HepG2 (cell line): ENCODE data around the gene BCKDHA. TPM values are rescaled to one million over a fixed set of nuclear protein-coding genes. Genes with fewer than 3 reads are reported as not detected.

ENCODE experiments used
- ATAC-seq: fragments of 200-7000 bp; cut with Tn5 transposase; 3 replicates; pipeline ENCODE4 v1.9.1; 2020; ENCODE audit warnings: mild to moderate bottlenecking, moderate library complexity
- BruUV-seq: library from RNA; stranded (reverse); fragments of 400-500 nt; replicated peaks from 2 replicates; lab custom pipeline; 2021; lab: Mats Ljungman, UMichigan
- CTCF ChIA-PET: fragments of 300-600 bp; formaldehyde crosslinking; extraction: SDS; loops from one replicate; lab custom pipeline; 2021; ENCODE audit warnings: low total read pairs, inconsistent platforms, low intra/inter-chr PET ratio; lab: Yijun Ruan, JAX
- POLR2A ChIA-PET: fragments of 350-600 bp; sonication (Branson Sonifier 250); formaldehyde crosslinking; loops from one replicate; lab custom pipeline; 2020; ENCODE audit warnings: antibody characterized with exemption, inconsistent platforms; lab: Yijun Ruan, JAX
- DNase-seq: peaks from one replicate; pipeline ENCODE4 v3.0.0-alpha.2; 2015; ENCODE audit warnings: low spot score
- FAIRE-seq: peaks from 3 replicates; lab custom pipeline; 2011; peaks lifted over from hg19 to GRCh38; lab: Jason Lieb, UNC
- H2AFZ ChIP-seq: one replicate; pipeline ENCODE4 v1.6.1; 2011; ENCODE audit warnings: low read length, inconsistent platforms
- H3K27ac ChIP-seq: fragments of 300-600 bp; 3 replicates; pipeline ENCODE4 v1.8.0; 2011; ENCODE audit warnings: mixed run types, mild to moderate bottlenecking, mixed read lengths, low read length, inconsistent platforms; ENCODE audit not compliant: insufficient read depth; ENCODE audit errors: extremely low read length
- H3K27me3 ChIP-seq, 2 experiments: fragments of 200-600 bp in 1 of 2; 2 replicates in 1 of 2; 3 replicates in 1 of 2; pipeline versions ENCODE4 v1.6.0 to v1.8.0; 2011; ENCODE audit warnings: low read length in 2 of 2, mild to moderate bottlenecking in 2 of 2, moderate library complexity in 2 of 2, inconsistent platforms in 1 of 2; ENCODE audit not compliant: insufficient read depth in 2 of 2, control insufficient read depth in 1 of 2
- H3K36me3 ChIP-seq, 2 experiments: fragments of 200-600 bp in 1 of 2; replicated peaks in 1 of 2; 2 replicates in 1 of 2; 3 replicates in 1 of 2; pipeline versions ENCODE4 v1.5.1 to v1.8.0; 2011; ENCODE audit warnings: low read length in 2 of 2, inconsistent platforms in 1 of 2; ENCODE audit not compliant: insufficient read depth in 2 of 2, control insufficient read depth in 1 of 2
- H3K4me1 ChIP-seq: 2 replicates; pipeline ENCODE4 v1.5.1; 2012; ENCODE audit warnings: low read length, inconsistent platforms; ENCODE audit not compliant: insufficient read depth
- H3K4me2 ChIP-seq: 2 replicates; pipeline ENCODE4 v1.6.0; 2011; ENCODE audit warnings: low read depth, low read length, inconsistent platforms
- H3K4me3 ChIP-seq, 3 experiments: fragments of 200-600 bp in 1 of 3; sonication (generic), shearing (Covaris generic) in 1 of 3; replicated peaks in 1 of 3; 2 replicates each; pipeline ENCODE4 v1.5.1; 2011 to 2016; ENCODE audit warnings: low read length in 3 of 3, inconsistent platforms in 2 of 3, low read depth in 2 of 3, mild to moderate bottlenecking in 2 of 3, control low read depth in 1 of 3, mixed read lengths in 1 of 3; ENCODE audit not compliant: insufficient read depth in 1 of 3
- H3K79me2 ChIP-seq: one replicate; pipeline ENCODE4 v1.6.1; 2011; ENCODE audit warnings: low read length, inconsistent platforms; ENCODE audit not compliant: insufficient read depth
- H3K9ac ChIP-seq: 2 replicates; pipeline ENCODE4 v1.6.0; 2011; ENCODE audit warnings: mild to moderate bottlenecking, low read depth, low read length, inconsistent platforms; ENCODE audit not compliant: insufficient read depth
- H3K9me3 ChIP-seq: 2 replicates; pipeline ENCODE4 v1.5.1; 2012; ENCODE audit warnings: mild to moderate bottlenecking, low read length
- H4K20me1 ChIP-seq: 2 replicates; pipeline ENCODE4 v1.6.0; 2011; ENCODE audit warnings: inconsistent platforms, mild to moderate bottlenecking, low read length, moderate library complexity; ENCODE audit not compliant: insufficient read depth
- ATAD3A ChIP-seq: sonication (generic); formaldehyde crosslinking; IDR thresholded peaks from 2 replicates; pipeline ENCODE4 v1.4.0; 2020; ENCODE audit warnings: missing genetic modification reagents
- FOXP1 ChIP-seq, 2 experiments: fragments of 450-650 bp in 1 of 2; IDR thresholded peaks; 2 replicates each; pipeline ENCODE4 v1.6.1; 2017 to 2018; ENCODE audit warnings: antibody characterized with exemption in 1 of 2
- JARID2 ChIP-seq: sonication (generic); formaldehyde crosslinking; IDR thresholded peaks from 2 replicates; pipeline ENCODE4 v1.8.1; 2023; ENCODE audit warnings: missing genetic modification reagents, inconsistent platforms; ENCODE audit not compliant: insufficient replicate concordance
- PCBP1 ChIP-seq: fragments of 200-400 bp; formaldehyde crosslinking; IDR thresholded peaks from 2 replicates; pipeline ENCODE4 v1.6.1; 2017; ENCODE audit warnings: mild to moderate bottlenecking, low read depth, low read length, borderline replicate concordance
- SATB2 ChIP-seq: sonication (generic); formaldehyde crosslinking; IDR thresholded peaks from 2 replicates; pipeline ENCODE4 v1.5.0; 2020; ENCODE audit warnings: missing genetic modification reagents
- SP4 ChIP-seq: sonication (generic); formaldehyde crosslinking; IDR thresholded peaks from 2 replicates; pipeline ENCODE4 v1.8.1; 2023; ENCODE audit warnings: mild to moderate bottlenecking, missing genetic modification reagents
- SUZ12 ChIP-seq: fragments of 150-350 bp; IDR thresholded peaks from 2 replicates; pipeline ENCODE4 v1.6.1; 2014; ENCODE audit warnings: low read depth, low read length
- THAP11 ChIP-seq: IDR thresholded peaks from 2 replicates; pipeline ENCODE4 v1.6.1; 2016; ENCODE audit warnings: missing biosample characterization, missing genetic modification reagents
- ZBTB8A ChIP-seq: sonication (generic); formaldehyde crosslinking; IDR thresholded peaks from 2 replicates; pipeline ENCODE4 v1.4.0; 2020; ENCODE audit warnings: mild to moderate bottlenecking, low read depth, missing genetic modification reagents, borderline replicate concordance
- ZFP36L1 ChIP-seq: sonication (generic); formaldehyde crosslinking; IDR thresholded peaks from 2 replicates; pipeline ENCODE4 v1.8.0; 2022; ENCODE audit warnings: mild to moderate bottlenecking, missing genetic modification reagents, moderate library complexity
- ZNF160 ChIP-seq: sonication (generic); formaldehyde crosslinking; IDR thresholded peaks from 2 replicates; pipeline ENCODE4 v1.8.0; 2022; ENCODE audit warnings: mild to moderate bottlenecking, inconsistent platforms, missing genetic modification reagents
- ZZZ3 ChIP-seq: sonication (generic); formaldehyde crosslinking; IDR thresholded peaks from 2 replicates; pipeline ENCODE4 v1.4.0; 2020; ENCODE audit warnings: missing genetic modification reagents, mild to moderate bottlenecking, borderline replicate concordance
- WGBS: methylation state at CpG from one replicate; pipeline ENCODE4 v1.1.6; 2017; ENCODE audit warnings: low lambda C conversion rate; 5-methylcytosine and 5-hydroxymethylcytosine counted together
- in situ Hi-C: cut with HindIII; loops from 2 replicates; pipeline ENCODE4 v1.10.0; 2017; ENCODE audit warnings: low pct_unique_long_range_greater_than_20kb; ENCODE audit not compliant: extremely low pct_ligation_motif_present
- intact Hi-C: fragments of 100-400 bp; cut with micrococcal nuclease; formaldehyde crosslinking; loops from one replicate; pipeline ENCODE4 v1.10.0; 2022; ENCODE audit not compliant: unreplicated experiment
- polyA plus RNA-seq, 8 experiments: library from polyadenylated mRNA; depleted of rRNA in 3 of 8; stranded (reverse) in 7 of 8; unstranded in 1 of 8; fragments of >200 nt; fragmentation: Illumina TruSeq in 4 of 8; extraction: Trizol in 4 of 8; gene quantifications; 2 replicates each; pipeline versions ENCODE4 v1.2.1 to v1.2.3, GENCODE V29; 2011 to 2016; ENCODE audit warnings: low read depth in 4 of 8, missing spikeins in 1 of 8, mixed read lengths in 1 of 8; ENCODE audit not compliant: insufficient read depth in 1 of 8
- total RNA-seq, 5 experiments: library from RNA; depleted of rRNA; stranded (reverse); fragments of >200 nt; fragmentation: Illumina TruSeq; extraction: Trizol; gene quantifications; 2 replicates each; pipeline ENCODE4 v1.2.3, GENCODE V29; 2016; ENCODE audit warnings: low read depth in 1 of 5
- TF ChIP-seq, protein P1 (sequence below): IDR thresholded peaks from 2 replicates; pipeline ENCODE4 v1.6.1; 2012; ENCODE audit warnings: low read length, improper control_type of control experiment
- TF ChIP-seq, protein P2 (sequence below): sonication (generic); formaldehyde crosslinking; IDR thresholded peaks from 2 replicates; pipeline ENCODE4 v1.8.1; 2023; ENCODE audit warnings: missing genetic modification reagents, inconsistent platforms, borderline replicate concordance
- TF ChIP-seq, protein P3 (sequence below): sonication (generic); formaldehyde crosslinking; IDR thresholded peaks from 2 replicates; pipeline ENCODE4 v1.5.1; 2020; ENCODE audit warnings: missing genetic modification reagents, mild to moderate bottlenecking, borderline replicate concordance

The BCKDHA gene
- total and polyA plus RNA-seq, 2 of the 13 experiments (the other 11 are each of a cell fraction or from before 2014, with no cell fraction given): 11.8 to 31.5 TPM

DNA sequence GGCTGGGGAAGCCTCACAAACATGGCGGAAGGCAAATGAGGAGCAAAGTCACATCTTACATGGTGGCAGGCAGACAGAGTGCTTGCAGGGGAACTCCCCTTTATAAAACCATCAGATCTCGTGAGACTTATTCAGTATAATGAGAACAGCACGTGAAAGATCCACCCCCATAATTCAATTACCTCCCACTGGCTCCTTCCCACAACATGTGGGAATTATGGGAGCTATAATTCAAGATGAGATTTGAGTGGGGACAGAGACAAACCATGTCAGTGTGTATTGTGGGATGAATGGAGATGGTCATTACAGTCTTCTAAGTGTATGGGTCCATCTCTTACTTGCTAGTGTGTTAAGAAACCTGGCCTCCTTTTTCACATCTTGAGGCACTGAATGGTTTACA, 4.4 kb downstream of the BCKDHA start (continued):
- TF ChIP-seq, protein P1, sequence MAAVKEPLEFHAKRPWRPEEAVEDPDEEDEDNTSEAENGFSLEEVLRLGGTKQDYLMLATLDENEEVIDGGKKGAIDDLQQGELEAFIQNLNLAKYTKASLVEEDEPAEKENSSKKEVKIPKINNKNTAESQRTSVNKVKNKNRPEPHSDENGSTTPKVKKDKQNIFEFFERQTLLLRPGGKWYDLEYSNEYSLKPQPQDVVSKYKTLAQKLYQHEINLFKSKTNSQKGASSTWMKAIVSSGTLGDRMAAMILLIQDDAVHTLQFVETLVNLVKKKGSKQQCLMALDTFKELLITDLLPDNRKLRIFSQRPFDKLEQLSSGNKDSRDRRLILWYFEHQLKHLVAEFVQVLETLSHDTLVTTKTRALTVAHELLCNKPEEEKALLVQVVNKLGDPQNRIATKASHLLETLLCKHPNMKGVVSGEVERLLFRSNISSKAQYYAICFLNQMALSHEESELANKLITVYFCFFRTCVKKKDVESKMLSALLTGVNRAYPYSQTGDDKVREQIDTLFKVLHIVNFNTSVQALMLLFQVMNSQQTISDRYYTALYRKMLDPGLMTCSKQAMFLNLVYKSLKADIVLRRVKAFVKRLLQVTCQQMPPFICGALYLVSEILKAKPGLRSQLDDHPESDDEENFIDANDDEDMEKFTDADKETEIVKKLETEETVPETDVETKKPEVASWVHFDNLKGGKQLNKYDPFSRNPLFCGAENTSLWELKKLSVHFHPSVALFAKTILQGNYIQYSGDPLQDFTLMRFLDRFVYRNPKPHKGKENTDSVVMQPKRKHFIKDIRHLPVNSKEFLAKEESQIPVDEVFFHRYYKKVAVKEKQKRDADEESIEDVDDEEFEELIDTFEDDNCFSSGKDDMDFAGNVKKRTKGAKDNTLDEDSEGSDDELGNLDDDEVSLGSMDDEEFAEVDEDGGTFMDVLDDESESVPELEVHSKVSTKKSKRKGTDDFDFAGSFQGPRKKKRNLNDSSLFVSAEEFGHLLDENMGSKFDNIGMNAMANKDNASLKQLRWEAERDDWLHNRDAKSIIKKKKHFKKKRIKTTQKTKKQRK: no peak
- TF ChIP-seq ZZZ3 (no peak), THAP11 (CRISPR knock-in tag) (no peak), ZFP36L1 (CRISPR knock-in tag) (no peak), PCBP1 (no peak), SP4 (CRISPR knock-in tag) (no peak), ATAD3A (no peak)
- TF ChIP-seq, protein P2, sequence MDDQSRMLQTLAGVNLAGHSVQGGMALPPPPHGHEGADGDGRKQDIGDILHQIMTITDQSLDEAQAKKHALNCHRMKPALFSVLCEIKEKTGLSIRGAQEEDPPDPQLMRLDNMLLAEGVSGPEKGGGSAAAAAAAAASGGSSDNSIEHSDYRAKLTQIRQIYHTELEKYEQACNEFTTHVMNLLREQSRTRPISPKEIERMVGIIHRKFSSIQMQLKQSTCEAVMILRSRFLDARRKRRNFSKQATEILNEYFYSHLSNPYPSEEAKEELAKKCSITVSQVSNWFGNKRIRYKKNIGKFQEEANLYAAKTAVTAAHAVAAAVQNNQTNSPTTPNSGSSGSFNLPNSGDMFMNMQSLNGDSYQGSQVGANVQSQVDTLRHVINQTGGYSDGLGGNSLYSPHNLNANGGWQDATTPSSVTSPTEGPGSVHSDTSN (CRISPR knock-in tag): no peak
- TF ChIP-seq, all 625 proteins: peak for 0

DNA sequence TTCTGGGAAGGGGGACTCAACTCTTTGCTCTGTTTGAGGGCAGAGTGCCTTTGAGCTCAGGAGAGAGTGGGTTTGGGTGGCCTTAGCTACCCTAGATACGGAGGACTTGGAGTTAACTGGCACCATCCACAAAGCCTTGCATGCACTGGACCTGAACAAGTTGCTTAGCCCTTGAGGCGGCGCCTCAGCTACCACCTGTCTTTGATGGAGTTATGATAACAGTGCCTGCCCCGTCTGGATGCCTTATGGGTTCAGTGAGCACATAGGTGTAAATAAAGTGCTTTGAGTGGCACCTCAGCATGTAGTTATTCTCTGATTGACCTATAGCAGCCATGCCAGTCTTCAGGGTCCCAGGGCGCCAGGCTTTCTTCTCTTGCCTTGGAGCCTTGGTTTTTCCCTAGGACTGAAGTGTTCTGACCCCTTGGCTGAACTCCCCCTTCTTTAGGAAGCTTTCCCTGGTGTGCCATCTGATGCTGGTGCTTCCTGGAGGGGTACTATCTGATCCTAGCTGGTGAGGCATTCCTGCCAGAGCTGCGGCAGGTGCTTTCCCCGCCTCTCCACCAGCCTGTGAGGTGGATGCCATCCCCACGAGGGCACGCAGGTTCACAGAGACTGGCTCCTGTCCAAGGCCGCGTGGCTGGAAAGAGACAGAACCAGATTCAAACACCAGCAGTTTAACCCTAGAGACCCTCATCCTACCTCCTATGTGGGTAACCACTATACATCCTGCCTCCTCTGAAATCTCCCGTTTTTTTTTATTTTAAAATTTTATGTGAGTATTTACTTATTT, 5.8 kb downstream of the BCKDHA start:
- H3K9me3 ChIP-seq: no peaks in the 10 kb centered on the region
- BruUV-seq: no TSS peak
- DNase-seq: no peak
- H3K9ac ChIP-seq: no peak overlapping the region
- H4K20me1 ChIP-seq: no peaks in the 10 kb centered on the region
- no peak for FAIRE-seq
- WGBS: 83% methylated on average over 9 of the region's 12 CpGs
- no peak overlapping the region for H3K27ac ChIP-seq
- H3K36me3 ChIP-seq: no peaks in the 10 kb centered on the region
- no peak overlapping the region for H3K4me3 ChIP-seq
- ChIA-PET POLR2A (no interaction called here), CTCF (no interaction called here)
- no peak overlapping the region for H3K4me2 ChIP-seq
- H3K27me3 ChIP-seq: no peaks in the 10 kb centered on the region
- peaks cover 10% of the 10 kb centered on the region for H3K79me2 ChIP-seq
- no peak for ATAC-seq
- no peak overlapping the region for H2AFZ ChIP-seq
- in situ Hi-C loops (no loop called here), intact Hi-C loops (no loop called here)
- H3K4me1 ChIP-seq: peaks cover 11% of the 10 kb centered on the region
- no peak for TF ChIP-seq ZNF160 (CRISPR knock-in tag)
- TF ChIP-seq SATB2: no peak
- TF ChIP-seq, protein P3, sequence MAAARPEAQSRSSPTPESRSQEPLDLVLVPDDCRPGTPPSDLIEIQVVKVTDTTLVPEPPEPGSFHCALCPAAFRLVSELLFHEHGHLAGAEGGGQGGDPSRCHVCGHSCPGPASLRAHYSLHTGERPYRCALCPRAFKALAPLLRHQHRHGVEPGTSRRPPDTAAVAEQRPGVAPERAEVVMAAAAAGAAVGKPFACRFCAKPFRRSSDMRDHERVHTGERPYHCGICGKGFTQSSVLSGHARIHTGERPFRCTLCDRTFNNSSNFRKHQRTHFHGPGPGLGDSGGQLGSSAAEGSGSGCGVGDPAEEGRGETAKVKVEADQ (CRISPR knock-in tag): no peak
- TF ChIP-seq JARID2: no peak
- TF ChIP-seq SUZ12: no peak
- no peak for TF ChIP-seq FOXP1 (IDR thresholded peaks at IDR 0.05)
- TF ChIP-seq FOXP1 (CRISPR knock-in tag; IDR thresholded peaks at IDR 0.05): no peak
- no peak for TF ChIP-seq ZBTB8A
